Islet of Langerhans (tissue), 1 donor: ENCODE data around the gene GJD3.

Source experiments
- FAIRE-seq: peaks from one replicate; lab custom pipeline; 2011; peaks lifted over from hg19 to GRCh38; lab: Jason Lieb, UNC

The GJD3 gene

DNA sequence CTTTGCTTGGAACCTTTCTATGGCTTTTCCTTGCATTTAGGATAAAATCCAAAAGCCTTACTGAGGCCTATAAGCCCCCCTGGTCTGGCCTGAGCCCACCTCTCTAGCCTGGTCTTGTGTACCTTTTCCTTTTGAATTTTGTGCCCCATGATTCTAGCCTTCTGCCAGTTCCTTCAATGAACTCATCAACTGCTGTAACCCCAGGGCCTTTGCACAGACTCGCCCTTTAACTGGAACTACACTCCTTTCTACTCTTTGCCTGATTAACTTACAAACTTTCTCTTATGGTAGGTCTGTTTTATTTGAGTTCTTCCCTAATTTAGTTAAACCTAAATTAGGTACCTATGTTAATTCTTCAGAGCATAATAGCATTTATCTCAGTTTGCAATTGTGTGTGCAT lies 24.2 kb downstream of the GJD3 start:
- no peak for FAIRE-seq

DNA sequence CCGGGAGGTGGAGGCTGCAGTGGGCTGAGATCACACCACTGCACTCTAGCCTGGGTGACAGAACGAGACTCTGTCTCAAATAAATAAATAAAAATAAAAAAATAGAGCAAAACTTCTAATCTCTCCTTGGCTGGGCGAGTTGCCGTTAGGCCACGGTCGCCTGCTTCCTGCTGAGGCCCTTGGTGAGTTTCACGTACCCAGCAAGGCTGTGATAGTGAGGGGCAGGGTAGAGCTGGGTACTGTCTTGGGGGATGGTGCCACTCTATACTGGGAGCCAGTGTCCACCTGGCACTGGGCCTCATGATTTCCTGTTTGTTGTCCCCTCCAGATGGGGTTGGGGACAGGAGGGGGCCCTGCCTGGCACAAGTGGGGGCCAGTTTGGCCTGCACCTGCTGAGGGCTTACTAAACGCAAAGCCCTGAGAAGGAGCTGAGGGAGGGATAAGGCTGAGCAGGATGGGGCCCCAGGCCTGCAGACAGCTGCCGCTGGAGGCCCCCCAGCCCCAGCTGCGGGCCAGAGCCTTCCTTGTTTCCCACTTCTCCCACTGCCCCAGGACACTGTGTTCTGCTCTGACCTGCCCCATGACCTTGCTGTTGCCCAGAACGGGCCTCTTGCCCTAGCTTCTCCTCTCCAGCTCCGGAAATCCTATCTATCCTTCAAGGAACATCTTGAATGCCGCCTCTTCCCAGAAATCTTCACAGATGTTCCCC lies 25.4 kb downstream of the GJD3 start:
- FAIRE-seq, result no peak

DNA sequence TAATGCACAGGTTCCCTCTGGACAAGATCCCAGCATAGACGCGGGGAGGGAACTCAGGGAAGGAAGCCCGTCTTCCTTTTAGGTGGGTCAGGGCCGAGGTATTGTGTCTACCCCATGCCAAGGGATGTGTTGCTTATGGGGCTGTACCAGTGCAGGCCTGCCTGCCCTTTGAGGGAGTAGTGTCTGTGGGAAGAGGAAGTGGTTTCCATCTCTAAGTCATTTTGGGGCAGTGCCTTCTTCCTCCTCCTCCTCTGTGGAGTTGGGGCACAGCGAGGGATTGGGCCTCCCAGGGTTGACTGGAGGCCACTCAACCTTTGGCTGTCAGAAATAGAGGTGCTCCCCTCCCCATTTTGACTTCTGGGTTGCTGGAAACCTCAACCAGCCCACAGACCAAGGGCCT lies 26.5 kb downstream of the GJD3 start:
- no peak for FAIRE-seq

DNA sequence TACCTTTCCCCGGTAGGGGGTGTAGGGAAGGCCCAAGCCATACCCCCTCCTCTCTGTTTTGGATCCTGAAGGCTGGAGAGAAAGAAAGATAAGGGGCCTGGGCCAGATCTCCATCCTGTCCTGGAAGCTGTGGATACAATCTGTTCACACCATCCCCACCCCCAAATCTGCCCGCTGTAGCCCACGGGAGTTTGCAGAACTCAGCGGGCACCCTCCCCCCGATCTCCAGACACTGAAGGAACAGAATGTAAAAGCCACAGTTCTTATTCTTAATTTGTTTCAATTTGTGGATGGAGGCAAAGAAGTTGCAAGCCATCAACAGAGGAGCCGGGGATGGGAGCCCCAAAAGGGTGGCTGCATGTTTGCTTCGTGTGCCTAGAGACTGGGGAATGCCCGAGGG lies 27.2 kb downstream of the GJD3 start:
- FAIRE-seq, result no peak

DNA sequence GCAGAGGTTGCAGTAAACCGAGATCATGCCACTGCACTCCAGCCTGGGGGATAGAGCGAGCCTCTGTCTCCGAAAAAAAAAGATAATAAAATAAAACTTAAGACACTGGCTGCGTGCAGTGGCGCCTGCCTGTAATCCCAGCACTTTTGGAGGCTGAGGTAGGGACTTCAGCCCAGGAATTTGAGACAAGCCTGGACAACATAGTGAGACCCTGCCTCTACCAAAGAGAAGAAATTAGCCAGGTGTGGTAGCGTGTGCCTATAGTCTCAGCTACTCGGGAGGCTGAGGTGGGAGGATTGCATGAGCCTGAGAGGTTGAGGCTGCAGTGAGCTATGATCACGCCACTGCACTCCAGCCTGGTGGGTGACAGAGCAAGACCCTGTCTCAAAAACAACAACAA lies 28.9 kb downstream of the GJD3 start:
- no peak for FAIRE-seq

DNA sequence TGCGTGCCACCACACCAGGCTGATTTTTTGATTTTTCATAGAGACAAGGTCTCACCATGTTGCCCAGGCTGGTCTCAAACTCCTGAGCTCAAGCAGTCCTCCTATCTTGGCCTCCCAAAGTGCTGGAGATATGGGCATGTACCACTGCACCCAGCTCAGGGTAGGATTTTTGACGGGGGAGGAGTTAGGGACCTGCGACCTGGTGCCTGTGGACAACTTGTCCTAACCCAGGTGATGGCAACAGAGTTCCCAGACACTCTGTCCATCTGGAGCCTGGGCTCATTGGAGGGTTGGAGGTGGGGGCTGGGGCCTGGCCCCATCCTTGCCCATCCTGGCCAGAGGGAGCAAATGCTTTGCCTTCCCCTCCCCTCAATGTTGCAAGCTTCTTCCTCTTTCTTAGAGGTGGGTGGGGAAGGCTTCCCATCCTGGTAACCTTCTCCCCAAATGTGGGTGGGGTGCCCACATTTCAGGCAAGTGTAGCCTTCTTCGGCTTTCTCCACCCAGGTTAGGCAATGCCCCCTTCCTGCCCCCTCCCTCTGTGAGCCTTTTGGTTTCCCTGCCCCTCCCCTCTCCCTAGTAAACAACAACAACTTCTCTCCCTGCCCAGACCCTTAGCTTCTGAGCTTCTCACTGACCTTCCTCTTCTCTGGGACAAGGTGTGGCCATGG lies 30.6 kb downstream of the GJD3 start:
- no peak for FAIRE-seq

DNA sequence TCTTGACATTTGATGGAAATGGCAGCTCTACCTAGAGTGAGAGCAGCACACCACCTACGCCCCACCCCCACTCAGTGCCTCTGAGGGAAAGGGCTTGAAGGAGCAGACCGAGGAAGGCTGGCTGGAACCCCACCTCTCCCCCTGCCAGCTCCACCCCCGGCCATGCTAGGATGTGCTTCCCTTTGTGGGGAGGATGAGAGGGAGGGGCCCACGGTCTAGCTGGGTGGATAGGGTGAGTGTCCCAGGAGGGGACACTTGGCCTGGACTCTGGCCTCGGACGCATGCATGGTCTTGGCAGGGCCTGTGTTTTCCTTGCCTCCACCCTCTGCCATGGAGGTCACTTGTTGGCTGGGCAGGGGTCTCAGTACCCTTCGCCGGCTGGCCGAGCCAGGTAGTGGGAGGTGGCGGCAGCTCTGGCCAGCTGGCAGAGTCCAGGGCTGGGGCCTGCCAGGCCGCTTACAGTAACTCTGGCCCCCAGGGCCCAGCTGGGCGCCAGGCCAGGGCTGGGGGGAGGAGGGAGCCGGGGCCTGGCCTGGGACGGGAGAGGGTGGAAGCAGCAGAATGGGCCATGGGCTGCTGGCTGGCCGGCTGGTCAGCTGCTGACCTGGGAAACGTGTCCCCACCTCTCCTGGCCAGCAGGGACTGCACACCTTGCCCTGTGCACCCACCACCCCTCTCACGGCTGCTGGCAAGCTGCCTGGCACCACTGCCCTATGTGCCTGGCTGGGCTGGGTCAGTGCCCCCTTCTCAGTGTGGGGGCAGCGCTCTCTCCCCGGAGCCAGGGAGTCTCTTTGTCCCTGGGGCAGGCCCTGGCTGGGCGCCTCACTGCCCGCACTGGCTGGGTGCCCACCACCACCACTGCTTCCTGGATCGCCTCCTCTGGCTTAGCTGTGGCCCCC lies 32.5 kb downstream of the GJD3 start:
- FAIRE-seq, result no peak

DNA sequence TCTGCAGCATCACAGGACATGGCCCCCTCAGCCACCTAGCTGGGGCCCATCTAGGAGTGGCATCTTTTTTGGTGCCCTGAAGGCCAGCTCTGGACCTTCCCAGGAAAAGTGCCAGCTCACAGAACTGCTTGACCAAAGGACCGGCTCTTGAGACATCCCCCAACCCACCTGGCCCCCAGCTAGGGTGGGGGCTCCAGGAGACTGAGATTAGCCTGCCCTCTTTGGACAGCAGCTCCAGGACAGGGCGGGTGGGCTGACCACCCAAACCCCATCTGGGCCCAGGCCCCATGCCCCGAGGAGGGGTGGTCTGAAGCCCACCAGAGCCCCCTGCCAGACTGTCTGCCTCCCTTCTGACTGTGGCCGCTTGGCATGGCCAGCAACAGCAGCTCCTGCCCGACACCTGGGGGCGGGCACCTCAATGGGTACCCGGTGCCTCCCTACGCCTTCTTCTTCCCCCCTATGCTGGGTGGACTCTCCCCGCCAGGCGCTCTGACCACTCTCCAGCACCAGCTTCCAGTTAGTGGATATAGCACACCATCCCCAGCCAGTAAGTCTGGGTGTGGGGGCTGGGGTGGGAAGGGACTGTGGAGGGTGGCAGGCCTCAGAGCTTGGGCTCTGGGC lies 33.6 kb downstream of the GJD3 start:
- no peak for FAIRE-seq

DNA sequence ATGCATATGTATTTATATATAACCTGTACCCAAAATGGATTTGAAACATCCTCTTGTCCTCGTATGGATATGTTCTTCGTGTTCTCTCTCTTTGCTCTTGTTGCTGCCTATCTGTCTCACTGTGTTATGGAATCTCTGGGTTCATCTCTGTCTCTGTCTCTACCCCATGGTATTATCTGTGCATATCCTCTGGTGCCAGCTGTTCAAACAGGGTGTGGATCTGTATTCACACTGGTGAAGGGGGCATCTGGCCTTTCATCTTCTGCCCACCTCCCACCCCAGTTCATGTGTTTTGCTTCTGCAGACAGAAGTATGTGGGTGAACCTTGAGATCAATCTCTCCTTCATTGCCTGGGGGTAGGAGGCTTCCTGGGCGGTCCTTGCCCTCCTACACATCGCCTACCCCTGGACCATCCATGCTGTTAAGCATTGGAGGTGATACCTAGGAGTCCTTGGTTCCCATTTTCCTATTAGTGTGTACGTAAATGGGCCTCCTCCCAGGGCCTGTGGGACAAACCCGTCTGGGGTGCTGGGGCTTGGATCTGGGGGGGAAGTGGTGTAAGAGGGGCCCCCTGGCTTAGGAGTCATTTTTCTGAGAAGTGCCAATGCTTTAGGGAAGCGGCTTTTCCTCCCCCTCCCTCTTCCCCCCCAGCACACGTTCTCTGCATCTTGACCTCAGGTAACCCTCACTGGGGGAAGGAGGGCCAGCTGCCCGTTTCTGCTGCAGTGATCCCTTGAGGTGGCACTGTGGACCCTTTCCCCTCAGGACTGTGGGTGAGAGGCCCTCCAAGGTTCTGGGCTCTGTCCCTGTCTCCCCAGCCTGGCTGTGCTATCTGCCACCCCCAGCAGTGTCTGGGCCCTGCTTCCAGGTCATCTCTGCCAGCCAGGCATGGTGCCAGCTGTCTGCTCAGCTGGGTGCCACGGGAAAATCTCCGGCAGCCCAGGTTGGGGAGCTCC lies 34.4 kb downstream of the GJD3 start:
- FAIRE-seq, result no peak

DNA sequence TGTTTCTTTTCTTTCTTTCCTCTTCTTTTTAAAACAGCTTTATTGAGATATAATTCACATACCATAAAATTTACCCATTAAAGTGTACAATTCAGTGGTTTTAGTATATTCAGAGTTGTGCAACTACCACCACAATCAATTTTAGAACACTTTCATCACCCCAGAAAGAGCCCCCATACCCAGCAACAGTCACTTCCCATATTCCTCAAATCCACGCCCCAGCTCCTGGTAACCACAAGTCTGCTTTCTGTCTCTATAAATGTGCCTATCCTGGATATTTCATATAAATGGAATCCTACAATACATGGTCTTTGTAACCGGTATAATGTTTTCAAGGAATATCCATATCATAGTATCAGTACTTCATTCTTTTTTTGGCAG lies 36.2 kb downstream of the GJD3 start:
- FAIRE-seq, result no peak

DNA sequence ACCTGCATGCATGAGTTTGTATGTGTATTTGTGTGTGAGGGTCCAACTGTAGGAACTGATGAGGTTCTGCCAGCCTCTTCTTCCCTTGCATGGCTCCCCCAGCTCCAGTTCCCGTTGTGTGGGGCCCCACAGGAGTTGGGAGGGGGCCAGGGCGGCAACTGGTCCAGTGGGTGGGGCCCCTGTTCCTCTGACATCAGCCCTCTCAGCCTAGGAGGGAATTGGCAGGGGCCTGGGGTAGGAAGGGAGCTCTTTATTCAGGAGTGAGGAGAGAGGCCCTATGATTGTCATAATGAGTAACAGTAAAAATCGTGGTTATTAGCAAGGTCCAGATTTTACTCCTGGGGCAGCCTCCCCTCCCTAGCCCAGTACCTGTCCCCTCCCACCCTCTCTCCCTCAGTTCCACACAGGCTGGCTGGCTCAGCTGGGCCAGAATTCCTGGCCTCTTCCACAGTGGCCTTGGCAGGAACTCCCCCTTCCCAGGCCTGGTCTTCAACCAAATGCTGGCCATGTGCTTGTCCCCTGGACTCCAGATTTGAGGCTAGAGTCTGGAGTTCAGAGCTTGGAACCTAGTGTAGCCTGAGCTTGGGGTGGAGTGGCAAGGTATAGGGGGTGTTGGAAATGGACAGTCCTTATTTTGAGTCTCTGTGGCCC lies 36.7 kb downstream of the GJD3 start:
- FAIRE-seq, result no peak

DNA sequence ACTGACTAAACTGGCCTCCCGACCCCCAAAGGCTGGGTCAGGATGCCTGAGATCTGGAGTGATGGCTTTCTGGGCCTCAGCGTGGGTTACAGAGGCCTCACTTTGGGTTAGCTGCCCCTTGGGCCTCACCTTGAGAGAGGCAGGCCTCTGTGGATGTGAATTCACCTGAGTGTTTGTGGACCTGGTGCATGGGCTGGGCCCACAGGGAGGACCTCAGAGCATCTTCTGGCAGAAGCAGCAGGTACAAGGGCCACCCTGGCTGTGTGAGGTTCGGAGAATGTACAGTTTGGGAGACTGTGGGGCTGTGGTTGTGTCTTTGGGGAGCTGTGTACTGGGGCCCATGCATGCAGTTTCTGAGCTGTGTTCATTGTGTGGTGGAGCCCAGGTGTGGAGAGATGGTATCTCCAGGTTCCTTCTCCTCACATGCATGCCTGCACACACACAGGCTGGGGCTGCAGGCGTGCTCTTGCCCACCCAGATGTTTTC lies 37.2 kb downstream of the GJD3 start:
- no peak for FAIRE-seq

DNA sequence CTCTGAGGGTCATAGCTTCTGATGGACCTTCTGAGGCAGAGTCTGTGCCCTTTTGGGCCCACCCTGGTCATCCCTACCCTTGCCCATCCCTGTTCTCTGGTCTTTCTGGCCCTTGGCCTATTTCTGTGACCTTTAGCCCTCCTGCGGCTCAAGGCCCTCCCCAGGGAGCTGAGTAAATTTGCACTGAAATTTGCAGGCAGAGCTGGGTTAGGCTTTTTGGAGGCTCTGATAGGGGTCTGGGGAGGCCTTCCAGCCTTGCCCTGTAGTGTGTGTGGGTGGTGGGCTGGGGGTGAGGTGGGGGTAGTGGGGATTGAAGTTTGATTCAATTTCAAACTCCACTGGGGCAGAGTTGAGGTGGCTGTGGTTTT lies 37.7 kb downstream of the GJD3 start:
- no peak for FAIRE-seq

DNA sequence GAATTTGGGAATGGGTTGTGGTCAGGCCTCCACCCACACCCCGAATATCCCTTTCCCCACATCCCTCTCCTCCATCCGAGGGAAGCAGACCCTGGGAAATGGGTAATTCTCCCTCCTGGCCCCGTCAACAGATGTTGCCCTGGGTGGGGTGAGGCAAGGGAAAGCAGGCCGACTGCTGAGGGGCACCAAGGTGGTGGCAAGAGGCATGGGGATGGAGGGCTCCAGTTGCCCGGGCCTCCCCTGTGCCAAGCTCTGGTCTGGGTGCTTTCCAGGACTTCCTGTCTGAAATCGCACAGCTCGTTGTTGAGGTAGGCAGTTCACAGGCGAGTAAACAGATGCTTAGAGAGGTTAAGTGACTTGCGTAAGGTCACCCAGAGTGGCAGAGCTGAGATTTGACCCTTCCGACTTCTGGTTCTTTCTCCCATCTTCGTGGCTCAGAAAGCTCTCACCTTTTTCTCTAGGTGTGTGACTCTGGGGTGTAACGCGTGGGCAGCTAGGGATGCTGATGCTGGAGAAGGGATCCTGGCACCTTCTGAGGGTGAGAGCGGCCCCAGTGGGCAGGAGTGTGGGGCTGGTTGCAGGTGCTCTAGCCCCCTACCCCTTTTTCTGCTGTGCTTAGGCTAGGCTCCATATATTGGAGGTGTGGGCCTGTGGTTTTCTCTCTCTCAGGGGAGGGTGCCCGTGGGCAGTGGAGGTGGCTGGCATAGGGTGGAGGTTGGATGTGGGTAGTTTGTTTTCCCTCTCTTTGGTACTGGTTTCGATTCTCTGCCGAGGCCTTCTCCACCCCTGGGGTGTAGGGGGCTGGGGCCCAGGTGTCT lies 38.3 kb downstream of the GJD3 start:
- FAIRE-seq, result no peak

DNA sequence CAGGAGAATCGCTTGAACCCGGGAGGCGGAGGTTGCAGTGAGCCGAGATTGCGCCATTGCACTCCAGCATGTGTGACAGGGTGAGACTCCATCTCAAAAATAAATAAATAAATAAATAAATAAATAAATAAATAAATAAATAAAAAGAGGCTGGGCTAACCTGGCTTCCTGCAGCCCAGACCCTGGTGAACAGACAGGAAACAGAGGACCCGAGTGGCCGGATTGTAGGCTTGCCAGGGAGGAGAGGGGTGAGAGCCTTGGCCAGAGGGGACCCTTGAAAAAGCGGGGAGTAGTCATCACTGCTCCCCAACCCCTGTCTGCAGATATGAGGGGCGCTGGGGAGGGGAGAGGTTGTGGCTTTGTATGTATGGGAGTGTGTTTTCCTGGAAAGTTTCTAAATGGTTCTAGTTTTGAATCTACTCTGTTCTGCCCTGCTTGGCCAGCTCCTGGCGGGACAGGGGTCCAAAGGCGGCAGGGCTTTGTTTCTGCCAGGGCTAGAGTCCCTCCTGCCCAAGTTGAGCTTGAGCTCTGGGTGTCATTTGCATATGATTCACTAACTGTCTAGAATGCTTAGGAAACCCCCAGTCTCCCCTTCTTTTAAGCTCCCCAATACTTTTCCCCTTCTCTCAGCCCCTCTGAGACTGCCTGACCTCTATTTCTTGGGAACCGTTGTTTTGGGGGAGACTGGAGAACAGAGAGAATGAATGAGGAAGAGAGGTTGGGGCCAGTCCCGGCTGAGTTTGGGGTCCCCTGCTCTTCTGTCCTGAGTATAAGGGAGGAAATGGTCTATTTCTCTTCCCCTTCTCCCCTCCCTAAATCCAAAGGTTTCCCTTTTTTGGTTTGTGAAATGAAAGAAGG lies 39.2 kb downstream of the GJD3 start:
- no peak for FAIRE-seq

DNA sequence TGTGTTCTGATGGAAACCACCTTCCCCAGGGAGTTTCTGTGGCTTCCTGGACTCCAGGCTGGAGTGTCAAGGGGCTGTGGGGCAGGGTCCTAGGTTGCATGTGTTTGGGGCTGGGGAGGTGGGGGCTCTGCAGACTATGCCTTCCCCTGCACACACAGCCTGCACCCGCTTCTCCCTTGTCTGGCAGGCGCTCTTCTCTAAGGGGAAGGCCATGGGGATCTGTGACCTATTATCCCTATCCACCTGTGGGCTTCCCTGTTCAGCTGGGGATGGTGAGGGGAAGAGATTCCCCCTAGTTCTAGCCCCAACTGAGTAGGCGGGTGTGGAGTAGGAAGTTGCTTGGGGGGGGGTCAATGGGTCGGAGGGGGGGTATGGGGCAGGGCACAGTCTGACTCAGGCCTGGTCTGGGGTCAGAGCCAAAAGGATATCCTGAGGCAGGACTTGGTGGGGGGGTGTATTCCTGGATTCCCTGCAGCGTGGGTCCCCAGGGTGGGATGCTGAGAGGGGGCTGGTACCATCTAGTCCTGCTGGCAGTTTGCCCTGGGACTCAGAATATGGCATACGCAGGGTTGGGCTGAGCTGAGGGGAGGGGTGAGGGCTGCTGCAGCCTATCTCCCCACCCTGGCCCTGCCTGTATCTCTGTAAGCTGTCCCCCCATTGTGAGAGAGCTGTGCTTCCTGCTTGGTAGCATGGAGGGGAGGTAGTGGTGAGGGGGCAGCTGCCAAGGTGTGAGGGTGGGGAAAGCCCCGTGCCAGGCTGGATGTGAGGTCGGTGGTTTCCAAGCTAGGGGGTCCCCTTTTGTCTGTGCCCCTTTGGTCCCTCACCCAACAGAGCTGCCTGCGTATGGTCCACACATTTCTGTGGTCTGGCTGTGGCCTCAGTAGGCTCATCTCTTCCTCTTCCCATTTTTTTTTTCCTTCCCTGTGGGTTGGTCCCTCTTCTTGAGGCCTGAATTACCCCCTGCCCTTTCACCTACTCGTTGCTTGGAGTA lies 40.9 kb downstream of the GJD3 start:
- no peak for FAIRE-seq

DNA sequence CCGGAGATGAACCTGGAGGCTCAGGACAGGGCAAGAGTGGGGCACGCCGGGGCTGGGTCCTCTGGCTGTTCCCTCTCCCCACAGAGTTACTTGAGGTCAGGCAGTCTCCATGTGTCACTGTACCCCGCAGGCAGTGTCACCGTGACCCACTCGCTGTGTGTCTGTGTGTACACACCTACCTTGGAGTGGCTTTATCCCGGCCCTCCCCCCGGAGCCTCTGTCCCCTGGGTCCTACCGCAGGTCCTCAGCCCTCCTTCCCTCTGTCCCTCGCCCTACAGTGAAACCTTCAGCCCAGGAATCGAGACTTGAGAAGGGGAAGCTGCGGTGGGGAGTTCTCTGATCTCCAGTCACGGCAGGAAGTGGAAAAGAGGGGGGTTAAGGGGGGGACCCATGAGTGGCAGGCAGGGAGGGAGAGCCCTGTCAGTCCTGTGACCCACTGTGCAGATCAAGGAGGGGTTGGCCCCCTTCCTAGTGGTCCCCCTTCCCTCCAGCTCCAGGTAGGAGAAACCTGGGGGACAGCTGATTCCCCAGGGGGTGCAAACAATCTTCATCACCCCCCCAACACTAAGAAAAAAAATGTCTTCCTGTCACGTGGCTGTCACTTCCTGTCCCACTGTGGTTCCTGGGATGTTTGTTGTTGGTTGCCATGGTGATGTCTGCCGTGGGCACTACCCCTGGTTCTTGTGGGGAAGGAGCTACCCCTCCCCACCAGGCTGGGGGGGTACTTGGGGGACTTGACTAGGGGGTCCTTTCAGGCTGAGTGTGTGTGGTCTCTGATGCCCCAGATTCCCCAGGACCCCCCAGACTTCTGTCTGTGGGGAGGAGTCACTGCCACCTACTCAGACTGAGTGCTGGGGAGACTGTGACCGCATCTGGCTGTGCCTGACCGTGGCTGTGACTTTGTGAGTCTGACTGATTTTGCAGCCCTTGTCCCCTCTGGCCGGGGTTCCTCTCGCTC lies 41.9 kb downstream of the GJD3 start:
- FAIRE-seq, result no peak
